OCI-LY1 (cell line): ENCODE results near the gene AFP.

Experiments
- H2AFZ ChIP-seq: fragments of 200-600 bp; sonication (generic), shearing (Covaris generic); 2 replicates; pipeline ENCODE4 v1.6.0; 2014; ENCODE audit warnings: antibody characterized with exemption, mild to moderate bottlenecking, low read length
- H3F3A ChIP-seq: fragments of 200-600 bp; sonication (generic), shearing (Covaris generic); 2 replicates; pipeline ENCODE4 v1.6.0; 2014; ENCODE audit warnings: mild to moderate bottlenecking, antibody characterized with exemption, low read length, moderate library complexity; ENCODE audit not compliant: insufficient read depth
- H3K27ac ChIP-seq: fragments of 200-600 bp; sonication (generic); 2 replicates; pipeline ENCODE4 v1.5.1; 2014; ENCODE audit warnings: low read length, mixed run types, mild to moderate bottlenecking, low read depth; ENCODE audit not compliant: poor library complexity, severe bottlenecking
- H3K27me3 ChIP-seq: fragments of 200-600 bp; sonication (generic); 2 replicates; pipeline ENCODE4 v1.6.0; 2014; ENCODE audit warnings: antibody characterized with exemption, mild to moderate bottlenecking, low read length, moderate library complexity; ENCODE audit not compliant: insufficient read depth
- H3K36me3 ChIP-seq: fragments of 200-600 bp; sonication (generic); 2 replicates; pipeline ENCODE4 v1.6.1; 2014; ENCODE audit warnings: mild to moderate bottlenecking, antibody characterized with exemption, low read length, moderate library complexity, mixed read lengths; ENCODE audit not compliant: insufficient read depth
- H3K4me1 ChIP-seq: fragments of 200-600 bp; sonication (generic); 2 replicates; pipeline ENCODE4 v1.5.1; 2014; ENCODE audit warnings: mild to moderate bottlenecking, low read length, moderate library complexity; ENCODE audit not compliant: insufficient read depth, severe bottlenecking
- H3K4me2 ChIP-seq: fragments of 200-600 bp; sonication (generic), shearing (Covaris generic); 2 replicates; pipeline ENCODE4 v1.6.1; 2014; ENCODE audit warnings: low read length
- H3K4me3 ChIP-seq: fragments of 200-600 bp; sonication (generic); 2 replicates; pipeline ENCODE4 v1.5.1; 2014; ENCODE audit warnings: low read length, low read depth, mild to moderate bottlenecking, mixed read lengths; ENCODE audit not compliant: poor library complexity, severe bottlenecking
- H3K79me2 ChIP-seq: fragments of 200-600 bp; shearing (Covaris generic); 2 replicates; pipeline ENCODE4 v1.6.1; 2016; ENCODE audit warnings: mixed run types, low read length, mixed read lengths; ENCODE audit not compliant: insufficient read depth
- H3K9ac ChIP-seq: fragments of 200-600 bp; sonication (generic), shearing (Covaris generic); 2 replicates; pipeline ENCODE4 v1.6.1; 2014; ENCODE audit warnings: mild to moderate bottlenecking, low read length, mixed read lengths
- H3K9me2 ChIP-seq: fragments of 200-600 bp; sonication (generic), shearing (Covaris generic); 2 replicates; pipeline ENCODE4 v1.6.1; 2014; ENCODE audit warnings: low read depth, mild to moderate bottlenecking, low read length, mixed read lengths
- H3K9me3 ChIP-seq: fragments of 200-600 bp; shearing (Covaris generic); 2 replicates; pipeline ENCODE4 v1.6.1; 2014; ENCODE audit warnings: low read length, mixed read lengths
- H4K20me1 ChIP-seq: fragments of 200-600 bp; sonication (generic), shearing (Covaris generic); 2 replicates; pipeline ENCODE4 v1.6.0; 2016; ENCODE audit warnings: mild to moderate bottlenecking, low read length; ENCODE audit not compliant: insufficient read depth
- EZH2 ChIP-seq: fragments of 200-600 bp; sonication (generic), shearing (Covaris generic); IDR thresholded peaks from 2 replicates; pipeline ENCODE4 v1.8.0; 2017; ENCODE audit warnings: borderline replicate concordance, mixed run types, mild to moderate bottlenecking, antibody characterized with exemption, low read length, moderate library complexity, mixed read lengths
- TF ChIP-seq, protein P1 (sequence below): fragments of 200-600 bp; sonication (generic), shearing (Covaris generic); IDR thresholded peaks from 2 replicates; pipeline ENCODE4 v1.5.1; 2017; ENCODE audit warnings: mild to moderate bottlenecking, antibody characterized with exemption, low read length, moderate library complexity, mixed read lengths

The AFP gene

DNA sequence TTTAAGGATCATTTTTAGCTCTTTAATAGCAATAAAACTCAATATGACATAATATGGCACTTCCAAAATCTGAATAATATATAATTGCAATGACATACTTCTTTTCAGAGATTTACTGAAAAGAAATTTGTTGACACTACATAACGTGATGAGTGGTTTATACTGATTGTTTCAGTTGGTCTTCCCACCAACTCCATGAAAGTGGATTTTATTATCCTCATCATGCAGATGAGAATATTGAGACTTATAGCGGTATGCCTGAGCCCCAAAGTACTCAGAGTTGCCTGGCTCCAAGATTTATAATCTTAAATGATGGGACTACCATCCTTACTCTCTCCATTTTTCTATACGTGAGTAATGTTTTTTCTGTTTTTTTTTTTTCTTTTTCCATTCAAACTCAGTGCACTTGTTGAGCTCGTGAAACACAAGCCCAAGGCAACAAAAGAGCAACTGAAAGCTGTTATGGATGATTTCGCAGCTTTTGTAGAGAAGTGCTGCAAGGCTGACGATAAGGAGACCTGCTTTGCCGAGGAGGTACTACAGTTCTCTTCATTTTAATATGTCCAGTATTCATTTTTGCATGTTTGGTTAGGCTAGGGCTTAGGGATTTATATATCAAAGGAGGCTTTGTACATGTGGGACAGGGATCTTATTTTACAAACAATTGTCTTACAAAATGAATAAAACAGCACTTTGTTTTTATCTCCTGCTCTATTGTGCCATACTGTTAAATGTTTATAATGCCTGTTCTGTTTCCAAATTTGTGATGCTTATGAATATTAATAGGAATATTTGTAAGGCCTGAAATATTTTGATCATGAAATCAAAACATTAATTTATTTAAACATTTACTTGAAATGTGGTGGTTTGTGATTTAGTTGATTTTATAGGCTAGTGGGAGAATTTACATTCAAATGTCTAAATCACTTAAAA lies 16.6 kb upstream of the AFP start:
- Histone ChIP-seq H3K27ac (no peak overlapping the region), H3K9me2 (no peaks in the 10 kb centered on the region), H3K4me2 (no peak overlapping the region), H3F3A (no peaks in the 10 kb centered on the region), H2AFZ (no peak overlapping the region), H3K4me3 (no peak overlapping the region), H4K20me1 (no peaks in the 10 kb centered on the region), H3K4me1 (no peaks in the 10 kb centered on the region), H3K9me3 (no peaks in the 10 kb centered on the region), H3K36me3 (no peaks in the 10 kb centered on the region), H3K79me2 (no peaks in the 10 kb centered on the region), H3K27me3 (no peaks in the 10 kb centered on the region), H3K9ac (no peak overlapping the region)
- no peak for TF ChIP-seq EZH2
- TF ChIP-seq, protein P1, sequence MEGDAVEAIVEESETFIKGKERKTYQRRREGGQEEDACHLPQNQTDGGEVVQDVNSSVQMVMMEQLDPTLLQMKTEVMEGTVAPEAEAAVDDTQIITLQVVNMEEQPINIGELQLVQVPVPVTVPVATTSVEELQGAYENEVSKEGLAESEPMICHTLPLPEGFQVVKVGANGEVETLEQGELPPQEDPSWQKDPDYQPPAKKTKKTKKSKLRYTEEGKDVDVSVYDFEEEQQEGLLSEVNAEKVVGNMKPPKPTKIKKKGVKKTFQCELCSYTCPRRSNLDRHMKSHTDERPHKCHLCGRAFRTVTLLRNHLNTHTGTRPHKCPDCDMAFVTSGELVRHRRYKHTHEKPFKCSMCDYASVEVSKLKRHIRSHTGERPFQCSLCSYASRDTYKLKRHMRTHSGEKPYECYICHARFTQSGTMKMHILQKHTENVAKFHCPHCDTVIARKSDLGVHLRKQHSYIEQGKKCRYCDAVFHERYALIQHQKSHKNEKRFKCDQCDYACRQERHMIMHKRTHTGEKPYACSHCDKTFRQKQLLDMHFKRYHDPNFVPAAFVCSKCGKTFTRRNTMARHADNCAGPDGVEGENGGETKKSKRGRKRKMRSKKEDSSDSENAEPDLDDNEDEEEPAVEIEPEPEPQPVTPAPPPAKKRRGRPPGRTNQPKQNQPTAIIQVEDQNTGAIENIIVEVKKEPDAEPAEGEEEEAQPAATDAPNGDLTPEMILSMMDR, result no peak

DNA sequence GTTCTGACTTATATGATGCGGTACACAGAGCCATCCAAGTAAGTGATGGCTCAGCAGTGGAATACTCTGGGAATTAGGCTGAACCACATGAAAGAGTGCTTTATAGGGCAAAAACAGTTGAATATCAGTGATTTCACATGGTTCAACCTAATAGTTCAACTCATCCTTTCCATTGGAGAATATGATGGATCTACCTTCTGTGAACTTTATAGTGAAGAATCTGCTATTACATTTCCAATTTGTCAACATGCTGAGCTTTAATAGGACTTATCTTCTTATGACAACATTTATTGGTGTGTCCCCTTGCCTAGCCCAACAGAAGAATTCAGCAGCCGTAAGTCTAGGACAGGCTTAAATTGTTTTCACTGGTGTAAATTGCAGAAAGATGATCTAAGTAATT lies 15.4 kb upstream of the AFP start:
- no peaks in the 10 kb centered on the region for H3K27me3 ChIP-seq
- H3K4me3 ChIP-seq, result no peak overlapping the region
- TF ChIP-seq, protein P1, result no peak
- TF ChIP-seq EZH2, result no peak
- H3K9ac ChIP-seq, result no peak overlapping the region
- no peaks in the 10 kb centered on the region for H3K79me2 ChIP-seq
- no peaks in the 10 kb centered on the region for H3K4me1 ChIP-seq
- no peak overlapping the region for H3K4me2 ChIP-seq
- H4K20me1 ChIP-seq, result no peaks in the 10 kb centered on the region
- no peak overlapping the region for H2AFZ ChIP-seq
- H3K9me3 ChIP-seq, result no peaks in the 10 kb centered on the region
- no peak overlapping the region for H3K27ac ChIP-seq
- H3K36me3 ChIP-seq, result no peaks in the 10 kb centered on the region
- no peaks in the 10 kb centered on the region for H3F3A ChIP-seq
- no peaks in the 10 kb centered on the region for H3K9me2 ChIP-seq

DNA sequence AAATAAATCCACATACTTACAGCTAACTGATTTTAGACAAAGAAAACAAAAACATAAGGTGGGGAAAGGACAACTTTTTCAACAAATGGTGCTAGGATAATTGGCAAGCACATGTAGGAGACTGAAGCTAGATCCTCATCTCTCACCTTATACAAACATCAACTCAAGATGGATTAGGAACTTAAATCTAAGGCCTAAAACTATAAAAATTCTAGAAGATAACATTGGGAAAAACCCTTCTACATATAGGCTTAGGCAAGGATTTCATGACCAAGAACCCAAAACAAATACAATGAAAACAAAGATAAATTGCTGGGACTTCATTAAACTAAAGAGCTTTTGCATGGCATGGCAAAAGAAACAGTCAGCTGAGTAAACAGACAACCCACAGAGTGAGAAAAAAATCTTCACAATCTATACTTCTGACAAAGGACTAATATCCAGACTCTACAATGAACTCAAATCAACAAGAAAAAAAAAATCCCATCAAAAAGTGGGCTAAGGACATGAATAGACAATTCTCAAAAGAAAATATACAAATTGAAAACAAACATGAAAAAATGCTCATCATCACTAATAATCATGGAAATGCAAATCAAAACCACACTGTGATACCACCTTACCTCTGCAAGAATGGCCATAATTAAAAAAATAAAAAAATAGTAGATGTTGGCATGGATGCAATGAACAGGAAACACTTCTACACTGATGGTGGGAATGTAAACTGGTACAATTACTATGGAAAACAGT lies 14.1 kb upstream of the AFP start:
- TF ChIP-seq EZH2, result no peak
- TF ChIP-seq, protein P1, result no peak
- no peaks in the 10 kb centered on the region for H3K9me2 ChIP-seq
- no peaks in the 10 kb centered on the region for H3F3A ChIP-seq
- H3K27ac ChIP-seq, result no peak overlapping the region
- no peaks in the 10 kb centered on the region for H3K27me3 ChIP-seq
- no peak overlapping the region for H3K4me3 ChIP-seq
- H3K79me2 ChIP-seq, result no peaks in the 10 kb centered on the region
- no peaks in the 10 kb centered on the region for H3K36me3 ChIP-seq
- H3K9me3 ChIP-seq, result no peaks in the 10 kb centered on the region
- no peaks in the 10 kb centered on the region for H4K20me1 ChIP-seq
- no peak overlapping the region for H3K4me2 ChIP-seq
- no peaks in the 10 kb centered on the region for H3K4me1 ChIP-seq
- H3K9ac ChIP-seq, result no peak overlapping the region
- no peak overlapping the region for H2AFZ ChIP-seq
